UCSD-AML1 (cell line): Measurements from ENCODE around the gene PTPRT.

Experiments used
- DNase-seq: peaks from one replicate; lab custom pipeline; 2025; ENCODE audit not compliant: unreplicated experiment; lab: John Stamatoyannopoulos, UW

Gene PTPRT

GRCh38 chr20:42159808-42160207 lies 1029.9 kb downstream of the PTPRT start:
- no peak for DNase-seq

- DNase-seq, result no peak
Measured at GRCh38 chr20:42158272-42158671, 1031.4 kb downstream of the PTPRT start.

GRCh38 chr20:42155586-42155985 lies 1034.1 kb downstream of the PTPRT start:
- no peak for DNase-seq

- DNase-seq, result no peak
Measured at GRCh38 chr20:42152575-42152974, 1037.1 kb downstream of the PTPRT start.

- no peak for DNase-seq
Measured at GRCh38 chr20:42150230-42150629, 1039.5 kb downstream of the PTPRT start.

- DNase-seq, result no peak
Measured at GRCh38 chr20:42138729-42139128, 1051.0 kb downstream of the PTPRT start.

- DNase-seq, result no peak
Measured at GRCh38 chr20:42134265-42135098, 1055.2 kb downstream of the PTPRT start.

GRCh38 chr20:42130810-42131596 lies 1058.7 kb downstream of the PTPRT start:
- no peak for DNase-seq

- DNase-seq, result no peak
Measured at GRCh38 chr20:42125426-42125825, 1064.3 kb downstream of the PTPRT start.

GRCh38 chr20:42123981-42124473 lies 1065.7 kb downstream of the PTPRT start:
- DNase-seq, result no peak

GRCh38 chr20:42118409-42119125 lies 1071.1 kb downstream of the PTPRT start:
- no peak for DNase-seq

- DNase-seq, result no peak
Measured at GRCh38 chr20:42118001-42118400, 1071.7 kb downstream of the PTPRT start.

GRCh38 chr20:42113236-42113635 lies 1076.5 kb downstream of the PTPRT start:
- DNase-seq, result no peak

- DNase-seq, result no peak
Measured at GRCh38 chr20:42112161-42112560, 1077.5 kb downstream of the PTPRT start.

GRCh38 chr20:42111349-42111748 lies 1078.4 kb downstream of the PTPRT start:
- DNase-seq, result no peak

GRCh38 chr20:42110301-42110700 lies 1079.4 kb downstream of the PTPRT start:
- DNase-seq, result no peak

GRCh38 chr20:42102000-42102399 lies 1087.7 kb downstream of the PTPRT start:
- no peak for DNase-seq

- DNase-seq, result no peak
Measured at GRCh38 chr20:42100137-42100704, 1089.5 kb downstream of the PTPRT start.

- no peak for DNase-seq
Measured at GRCh38 chr20:42099101-42099500, 1090.6 kb downstream of the PTPRT start.

- no peak for DNase-seq
Measured at GRCh38 chr20:42098418-42098817, 1091.3 kb downstream of the PTPRT start.

GRCh38 chr20:42097741-42098140 lies 1092.0 kb downstream of the PTPRT start:
- DNase-seq, result no peak
